H9 (cell line): Measurements from ENCODE around the gene TNFRSF1B. TPM values are rescaled to one million over a fixed set of nuclear protein-coding genes. Genes with fewer than 3 reads are reported as not detected.

ENCODE experiments used
- DNase-seq: peaks from one replicate; pipeline ENCODE4 v3.0.0-alpha.2; 2017
- H2AFZ ChIP-seq: one replicate; pipeline ENCODE4 v1.6.1; 2013; ENCODE audit warnings: mild to moderate bottlenecking, low read length, control low read depth, moderate library complexity
- H2AK5ac ChIP-seq: 2 replicates; pipeline ENCODE4 v1.6.1; 2013; ENCODE audit warnings: low read length, control low read depth, mixed read lengths; ENCODE audit not compliant: insufficient read length
- H2BK120ac ChIP-seq: one replicate; pipeline ENCODE4 v1.6.1; 2013; ENCODE audit warnings: low read depth, mild to moderate bottlenecking, low read length, control low read depth, inconsistent platforms; ENCODE audit not compliant: poor library complexity, severe bottlenecking
- H2BK12ac ChIP-seq: 2 replicates; pipeline ENCODE4 v1.6.1; 2013; ENCODE audit warnings: low read length, control low read depth, mixed read lengths, low read depth; ENCODE audit not compliant: insufficient read length
- H2BK15ac ChIP-seq: 2 replicates; pipeline ENCODE4 v1.6.1; 2013; ENCODE audit warnings: low read depth, low read length, control low read depth
- H2BK20ac ChIP-seq: one replicate; pipeline ENCODE4 v1.6.1; 2013; ENCODE audit warnings: low read depth, mild to moderate bottlenecking, low read length, control low read depth, inconsistent platforms; ENCODE audit not compliant: poor library complexity, severe bottlenecking
- H2BK5ac ChIP-seq: 2 replicates; pipeline ENCODE4 v1.6.1; 2013; ENCODE audit warnings: low read length, control low read depth, mixed read lengths; ENCODE audit not compliant: insufficient read length
- H3K14ac ChIP-seq: 2 replicates; pipeline ENCODE4 v1.6.1; 2013; ENCODE audit warnings: low read length, control low read depth; ENCODE audit not compliant: insufficient read depth
- H3K18ac ChIP-seq: 2 replicates; pipeline ENCODE4 v1.6.1; 2013; ENCODE audit warnings: low read depth, mild to moderate bottlenecking, mixed read lengths, low read length, control low read depth; ENCODE audit not compliant: insufficient read length
- H3K23ac ChIP-seq: 2 replicates; pipeline ENCODE4 v1.6.1; 2013; ENCODE audit warnings: low read length, control low read depth, mixed read lengths, low read depth; ENCODE audit not compliant: insufficient read length
- H3K23me2 ChIP-seq: 2 replicates; pipeline ENCODE4 v1.6.1; 2013; ENCODE audit warnings: low read depth, mild to moderate bottlenecking, mixed read lengths, low read length, control low read depth; ENCODE audit not compliant: insufficient read length, poor library complexity, severe bottlenecking
- H3K27ac ChIP-seq: 2 replicates; pipeline ENCODE4 v1.5.1; 2013; ENCODE audit warnings: low read length, control low read depth, mixed read lengths, low read depth; ENCODE audit not compliant: insufficient read length
- H3K27me3 ChIP-seq: 2 replicates; pipeline ENCODE4 v1.6.1; 2013; ENCODE audit warnings: low read length, control low read depth, inconsistent platforms; ENCODE audit not compliant: insufficient read depth
- H3K4ac ChIP-seq: 2 replicates; pipeline ENCODE4 v1.6.1; 2013; ENCODE audit warnings: low read depth, mild to moderate bottlenecking, control low read depth, inconsistent platforms, low read length, moderate library complexity
- H3K4me1 ChIP-seq: 2 replicates; pipeline ENCODE4 v1.6.1; 2013; ENCODE audit warnings: low read length, control low read depth, inconsistent platforms; ENCODE audit not compliant: insufficient read depth
- H3K4me2 ChIP-seq: 2 replicates; pipeline ENCODE4 v1.6.1; 2013; ENCODE audit warnings: low read length, control low read depth, mixed read lengths; ENCODE audit not compliant: insufficient read length, insufficient read depth
- H3K56ac ChIP-seq: 2 replicates; pipeline ENCODE4 v1.6.1; 2013; ENCODE audit warnings: low read depth, mild to moderate bottlenecking, mixed read lengths, low read length, control low read depth; ENCODE audit not compliant: insufficient read length
- H3K79me1 ChIP-seq: 2 replicates; pipeline ENCODE4 v1.6.1; 2013; ENCODE audit warnings: low read depth, mild to moderate bottlenecking, moderate library complexity, low read length, control low read depth, inconsistent platforms; ENCODE audit not compliant: insufficient read depth, poor library complexity, severe bottlenecking
- H3K79me2 ChIP-seq: 2 replicates; pipeline ENCODE4 v1.6.1; 2013; ENCODE audit warnings: low read length, control low read depth, inconsistent platforms; ENCODE audit not compliant: insufficient read depth
- H3K9ac ChIP-seq: 2 replicates; pipeline ENCODE4 v1.6.1; 2013; ENCODE audit warnings: low read length, control low read depth, mixed read lengths; ENCODE audit not compliant: insufficient read length; ENCODE audit errors: extremely low read depth
- H3K9me3 ChIP-seq: one replicate; pipeline ENCODE4 v1.6.1; 2013; ENCODE audit warnings: low read depth, low read length, inconsistent platforms; ENCODE audit not compliant: control insufficient read depth
- H3T11ph ChIP-seq: one replicate; pipeline ENCODE4 v1.6.1; 2013; ENCODE audit warnings: mild to moderate bottlenecking, low read length, control low read depth, inconsistent platforms
- H4K20me1 ChIP-seq: one replicate; pipeline ENCODE4 v1.6.1; 2013; ENCODE audit not compliant: control insufficient read depth, insufficient read length, insufficient read depth
- H4K5ac ChIP-seq: 2 replicates; pipeline ENCODE4 v1.6.1; 2013; ENCODE audit warnings: low read depth, mild to moderate bottlenecking, mixed read lengths, low read length, control low read depth; ENCODE audit not compliant: insufficient read length
- H4K8ac ChIP-seq: replicated peaks from 2 replicates; pipeline ENCODE4 v1.6.1; 2013; ENCODE audit warnings: low read length, control low read depth, mixed read lengths, low read depth; ENCODE audit not compliant: insufficient read length
- H4K91ac ChIP-seq: 2 replicates; pipeline ENCODE4 v1.6.1; 2013; ENCODE audit warnings: low read depth, mild to moderate bottlenecking, moderate library complexity, mixed read lengths, low read length, control low read depth; ENCODE audit not compliant: insufficient read length
- H3K27ac Mint-ChIP-seq, 3 experiments: 2 replicates in 2 of 3; 3 replicates in 1 of 3; pipeline ENCODE4 v1.8.0; 2020 to 2021; ENCODE audit warnings: mixed read lengths in 3 of 3, mild to moderate bottlenecking in 1 of 3, moderate library complexity in 1 of 3
- H3K27me3 Mint-ChIP-seq: 2 replicates; pipeline ENCODE4 v1.8.0; 2021; ENCODE audit warnings: low read depth, mild to moderate bottlenecking, moderate library complexity, mixed read lengths
- H3K36me3 Mint-ChIP-seq, 3 experiments: 2 replicates in 2 of 3; 3 replicates in 1 of 3; pipeline ENCODE4 v1.8.0; 2020 to 2021; ENCODE audit warnings: low read depth in 3 of 3, mixed read lengths in 3 of 3; ENCODE audit not compliant: insufficient read depth in 1 of 3
- H3K4me1 Mint-ChIP-seq, 2 experiments: 2 replicates each; pipeline ENCODE4 v1.8.0; 2020; ENCODE audit warnings: mixed read lengths in 2 of 2
- H3K4me3 Mint-ChIP-seq, 2 experiments: 2 replicates in 1 of 2; 3 replicates in 1 of 2; pipeline ENCODE4 v1.8.0; 2020 to 2021; ENCODE audit warnings: mild to moderate bottlenecking in 2 of 2, mixed read lengths in 2 of 2, moderate library complexity in 1 of 2
- H3K9me3 Mint-ChIP-seq, 2 experiments: 2 replicates in 1 of 2; 3 replicates in 1 of 2; pipeline ENCODE4 v1.8.0; 2020; ENCODE audit warnings: mild to moderate bottlenecking in 2 of 2, mixed read lengths in 2 of 2, moderate library complexity in 1 of 2
- CTCF ChIP-seq: fragments of 200-600 bp; sonication (generic); conservative IDR thresholded peaks from 3 replicates; pipeline ENCODE4 v1.8.0; 2021; ENCODE audit warnings: antibody characterized with exemption, mild to moderate bottlenecking
- WGBS: extraction: QIAGEN DNeasy Blood & Tissue Kit; methylation state at CpG from one replicate; pipeline ENCODE4 v1.1.7; 2013; ENCODE audit warnings: missing lambda C conversion rate, low lambda C conversion rate, mixed read lengths; ENCODE audit not compliant: insufficient read length; ENCODE audit errors: extremely low coverage; 5-methylcytosine and 5-hydroxymethylcytosine counted together
- total RNA-seq: library from RNA; stranded (reverse); gene quantifications from 2 replicates; pipeline ENCODE4 v1.2.1, GENCODE V29; 2021

The TNFRSF1B gene
- total RNA-seq, 1 experiment from 2014 or later = 0.57 TPM

- Mint-ChIP-seq H3K27me3 (peaks cover 31% of the 10 kb centered on the region), H3K4me3 (no peak overlapping the region), H3K27ac (0 out of 7 replicates have a peak overlapping the region, but pooled peaks of 1 of the 3 experiments have one; percentile 65), H3K4me1 (peaks cover 17 to 26% of the 10 kb centered on the region in 2 experiments), H3K36me3 (no peaks in the 10 kb centered on the region), H3K9me3 (no peaks in the 10 kb centered on the region; a peak in 2 of 5 replicates)
- Histone ChIP-seq H3K27me3 (no peaks in the 10 kb centered on the region; the same call in 1 of the 2 replicates), H2AFZ (no peak overlapping the region), H2BK12ac (no peak overlapping the region), H3K27ac (no peak overlapping the region), H4K20me1 (no peaks in the 10 kb centered on the region), H3K4ac (no peak overlapping the region), H2BK15ac (no peak overlapping the region), H3K9ac (no peak overlapping the region), H4K8ac (no peak overlapping the region), H3K79me2 (no peaks in the 10 kb centered on the region), H3K14ac (no peak overlapping the region), H4K91ac (no peak overlapping the region), H3K23me2 (peaks cover 3% of the 10 kb centered on the region), H3K23ac (no peak overlapping the region), H3K4me2 (no peak overlapping the region), H2BK5ac (no peak overlapping the region), H2AK5ac (no peak overlapping the region), H2BK20ac (no peak overlapping the region), H3K56ac (no peak overlapping the region), H3T11ph (no peak overlapping the region), H3K79me1 (no peaks in the 10 kb centered on the region), H2BK120ac (no peak overlapping the region), H3K4me1 (no peaks in the 10 kb centered on the region; the same call in 1 of the 2 replicates), H3K9me3 (no peaks in the 10 kb centered on the region), H4K5ac (no peak overlapping the region), H3K18ac (no peak overlapping the region)
- DNase-seq = no peak
- TF ChIP-seq CTCF = no peak
- WGBS = no CpG with 5 or more reads among the region's 14 CpGs
Measured at GRCh38 chr1:12172042-12172851, 5.5 kb downstream of the TNFRSF1B start.
